GM19438 (cell line): ENCODE results near the gene ACSL4.
"Not testable (repeated sequence)": the region's sequence is repeated elsewhere in the genome, so short reads cannot be mapped to it uniquely, and the experiment has no call there.

Source experiments
- ATAC-seq: cut with Tn5 transposase; IDR thresholded peaks from one replicate; pipeline ENCODE4 v1.9.1; 2021; ENCODE audit warnings: low read depth; ENCODE audit not compliant: unreplicated experiment

The ACSL4 gene

DNA sequence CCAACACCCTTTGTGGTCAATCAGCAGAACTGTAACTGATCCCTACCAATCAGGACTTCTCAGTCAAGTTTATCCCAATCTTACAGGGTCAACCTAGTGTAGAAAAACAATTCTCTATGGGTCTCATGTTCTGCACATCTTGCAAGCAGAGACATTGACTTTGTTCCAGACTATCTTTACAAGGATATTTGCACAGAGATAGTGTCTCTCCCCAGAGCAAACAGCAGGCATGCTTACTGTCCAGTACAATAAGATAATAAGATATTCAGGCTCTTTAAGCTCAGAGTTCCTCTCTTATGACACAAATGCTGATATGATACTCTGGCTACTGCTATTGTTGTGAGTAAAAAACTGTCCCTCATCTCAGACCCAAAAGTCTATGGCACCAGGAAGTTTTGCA, 53.2 kb downstream of the ACSL4 start:
- no peak for ATAC-seq

GRCh38 chrX:109672239-109672638, 60.8 kb downstream of the ACSL4 start:
- no peak for ATAC-seq

GRCh38 chrX:109671170-109671569, 61.9 kb downstream of the ACSL4 start:
- not testable (repeated sequence) for ATAC-seq

GRCh38 chrX:109667986-109668385, 65.1 kb downstream of the ACSL4 start:
- ATAC-seq: no peak

GRCh38 chrX:109660435-109661143, 72.5 kb downstream of the ACSL4 start:
- ATAC-seq: no peak

GRCh38 chrX:109658391-109658790, 74.7 kb downstream of the ACSL4 start:
- ATAC-seq: no peak

DNA sequence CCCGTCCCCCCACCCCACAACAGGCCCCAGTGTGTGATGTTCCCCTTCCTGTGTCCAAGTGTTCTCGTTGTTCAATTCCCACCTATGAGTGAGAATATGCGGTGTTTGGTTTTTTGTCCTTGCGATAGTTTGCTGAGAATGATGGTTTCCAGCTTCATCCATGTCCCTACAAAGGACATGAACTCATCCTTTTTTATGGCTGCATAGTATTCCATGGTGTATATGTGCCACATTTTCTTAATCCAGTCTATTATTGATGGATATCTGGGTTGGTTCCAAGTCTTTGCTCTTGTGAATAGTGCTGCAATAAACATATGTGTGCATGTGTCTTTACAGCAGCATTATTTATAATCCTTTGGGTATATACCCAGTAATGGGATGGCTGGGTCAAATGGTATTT, 75.7 kb downstream of the ACSL4 start:
- not testable (repeated sequence) for ATAC-seq

DNA sequence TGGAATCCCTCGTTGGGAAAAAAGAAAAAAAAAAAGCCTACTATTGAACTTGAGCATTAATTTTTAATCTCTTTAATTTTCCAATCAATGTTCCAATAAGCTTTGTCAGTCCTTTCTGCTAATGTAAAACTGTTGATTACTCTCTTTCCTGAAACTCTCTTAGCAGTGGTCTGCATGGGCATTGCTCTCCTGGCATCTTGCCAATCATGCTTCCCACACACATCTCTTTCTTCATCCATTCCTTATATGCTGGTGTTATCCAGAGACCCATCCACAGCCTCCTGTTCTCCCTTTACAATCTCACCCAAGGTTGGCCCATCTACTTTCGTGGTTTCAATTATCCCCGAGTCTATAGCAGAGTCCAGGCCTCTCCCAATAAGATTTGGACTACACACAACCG, 76.3 kb downstream of the ACSL4 start:
- ATAC-seq: no peak

DNA sequence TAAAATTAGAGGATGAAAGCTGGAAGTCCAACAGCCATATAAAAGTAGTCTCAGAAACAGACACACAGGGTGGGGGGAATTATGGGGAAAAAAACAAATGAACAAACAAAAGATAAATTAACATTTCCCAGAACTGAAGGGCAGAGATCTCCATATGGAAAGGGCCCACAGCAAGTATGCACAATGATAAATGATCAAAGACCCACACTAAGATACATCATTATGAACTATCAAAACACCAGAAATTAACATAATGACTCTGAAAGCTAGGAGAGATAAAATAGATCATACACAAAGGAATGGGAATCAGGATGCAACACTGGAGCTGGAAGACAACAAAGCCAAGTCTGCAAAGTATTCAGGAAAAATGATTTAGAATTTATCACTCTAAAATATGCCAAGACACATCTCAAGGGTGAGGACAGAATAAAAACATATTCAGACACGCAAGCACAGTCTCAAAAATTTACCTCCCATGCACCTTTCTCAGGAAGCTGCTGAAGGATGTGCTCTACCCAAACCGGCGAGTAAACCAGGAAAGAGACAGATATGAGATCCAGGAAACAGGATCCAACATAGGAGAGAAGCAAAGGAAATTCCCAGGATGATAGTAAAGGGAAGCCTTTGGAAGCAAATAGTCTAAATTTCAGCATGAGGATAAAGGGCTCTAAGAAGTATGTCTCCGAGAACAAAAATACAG, 77.4 kb downstream of the ACSL4 start:
- no peak for ATAC-seq

- ATAC-seq: no peak
These were observed 78.4 kb downstream of the ACSL4 start for GRCh38 chrX:109654516-109655109.

- not testable (repeated sequence) for ATAC-seq
These were observed 88.4 kb downstream of the ACSL4 start for GRCh38 chrX:109644671-109645070.

DNA sequence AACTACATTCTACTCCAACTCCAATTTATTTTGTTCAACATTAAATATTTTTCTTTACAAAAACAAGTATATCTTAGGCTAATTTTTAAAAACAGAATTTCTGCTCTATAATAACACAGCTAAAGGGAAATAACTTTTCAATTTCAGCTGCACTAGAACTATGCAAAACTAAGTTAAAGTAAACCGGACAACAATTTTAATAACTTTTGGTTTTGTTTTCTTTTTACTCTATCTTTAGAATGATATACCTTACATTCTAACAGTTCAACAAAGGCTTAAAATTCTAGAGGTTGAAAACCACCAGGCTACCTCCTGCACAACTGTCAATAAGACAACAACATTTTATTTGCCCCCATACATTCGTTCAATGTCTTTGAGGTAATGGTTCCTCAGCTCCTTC, 89.4 kb downstream of the ACSL4 start:
- no peak for ATAC-seq

GRCh38 chrX:109638158-109638557, 94.9 kb downstream of the ACSL4 start:
- no peak for ATAC-seq

DNA sequence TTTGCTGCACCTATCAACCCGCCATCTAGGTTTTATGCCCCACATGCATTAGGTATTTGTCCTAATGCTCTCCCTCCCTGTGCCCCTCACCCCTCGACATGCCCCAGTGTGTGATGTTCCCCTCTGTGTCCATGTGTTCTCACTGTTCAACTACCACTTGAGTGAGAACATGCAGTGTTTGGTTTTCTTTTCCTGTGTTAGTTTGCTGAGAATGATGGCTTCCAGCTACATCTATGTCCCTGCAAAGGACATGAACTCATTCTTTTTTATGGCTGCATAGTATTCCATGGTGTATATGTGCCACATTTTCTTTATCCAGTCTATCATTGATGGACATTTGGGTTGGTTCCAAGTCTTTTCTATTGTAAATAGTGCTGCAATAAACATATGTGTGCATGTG, 95.6 kb downstream of the ACSL4 start:
- not testable (repeated sequence) for ATAC-seq

- ATAC-seq: no peak
These were observed 97.9 kb downstream of the ACSL4 start for GRCh38 chrX:109635146-109635545.

DNA sequence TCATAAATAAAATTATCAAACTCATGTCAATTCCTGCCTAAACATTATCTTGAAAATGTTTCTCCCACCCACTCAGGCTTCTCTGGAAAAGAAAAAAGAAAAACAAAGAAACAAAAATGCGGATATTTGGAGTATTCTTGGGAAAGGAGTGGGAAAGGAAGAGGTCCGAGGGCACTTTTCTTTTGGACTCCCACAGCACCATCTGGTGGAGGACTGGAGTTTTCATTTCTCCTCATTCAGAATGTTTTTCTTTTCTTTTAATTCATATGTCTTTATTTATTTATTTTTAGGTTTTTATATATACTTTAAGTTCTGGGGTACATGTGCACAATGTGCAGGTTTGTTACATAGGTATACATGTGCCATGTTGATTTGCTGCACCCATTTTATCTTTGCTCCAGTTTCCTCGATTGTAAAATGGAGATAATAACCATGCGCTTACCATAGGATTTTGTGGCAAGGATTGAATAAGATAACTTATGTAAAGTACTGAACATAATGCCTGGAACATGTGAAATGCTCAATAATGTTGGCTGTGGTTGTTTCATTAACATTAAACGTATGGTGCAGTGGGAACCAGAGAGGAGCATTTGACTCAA, 100.1 kb downstream of the ACSL4 start:
- no peak for ATAC-seq

DNA sequence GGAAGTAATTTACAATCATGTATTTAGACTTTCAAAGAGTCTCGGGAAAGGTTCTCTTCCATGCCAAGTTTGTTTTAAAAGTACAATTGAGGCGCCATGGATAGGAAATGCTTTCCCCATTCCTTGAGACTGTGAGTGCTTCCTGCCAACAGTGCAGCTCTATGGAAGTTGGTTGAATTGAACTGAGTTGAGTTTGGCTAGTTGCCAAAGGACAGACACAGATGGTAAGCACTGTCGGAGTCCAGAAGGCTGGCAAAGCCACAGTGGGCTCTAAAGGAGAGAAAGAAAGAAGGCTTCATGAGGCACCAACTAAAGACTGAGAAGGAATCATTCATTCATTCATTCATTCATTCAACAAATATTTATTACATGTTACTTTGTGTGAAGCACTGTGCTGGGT, 103.7 kb downstream of the ACSL4 start:
- no peak for ATAC-seq

DNA sequence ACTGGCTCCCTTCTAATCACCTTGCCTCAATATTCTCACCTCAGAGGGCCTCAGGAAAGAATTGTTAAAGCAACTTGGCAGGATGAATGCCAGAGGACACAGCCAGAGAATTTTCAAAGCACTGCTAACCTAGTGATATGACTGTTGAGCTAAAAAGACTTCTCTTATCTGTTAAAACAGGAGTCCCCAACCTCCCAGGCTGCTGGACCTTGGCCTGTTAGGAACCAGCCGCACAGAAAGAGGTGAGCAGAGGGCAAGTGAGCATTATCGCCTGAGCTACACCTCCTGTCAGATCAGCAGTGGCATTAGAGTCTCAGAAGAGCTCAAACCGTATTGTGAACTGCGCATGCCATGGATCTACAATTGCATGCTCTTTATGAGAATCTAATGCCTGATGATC, 106.4 kb downstream of the ACSL4 start:
- ATAC-seq: no peak

GRCh38 chrX:109624641-109625616, 108.1 kb downstream of the ACSL4 start, which contains the start of gene KCNE5:
TSS of gene KCNE5 (minus strand) at chrX:109625172. CDS start at chrX:109625020, 152 bp downstream.
- ATAC-seq: no peak

DNA sequence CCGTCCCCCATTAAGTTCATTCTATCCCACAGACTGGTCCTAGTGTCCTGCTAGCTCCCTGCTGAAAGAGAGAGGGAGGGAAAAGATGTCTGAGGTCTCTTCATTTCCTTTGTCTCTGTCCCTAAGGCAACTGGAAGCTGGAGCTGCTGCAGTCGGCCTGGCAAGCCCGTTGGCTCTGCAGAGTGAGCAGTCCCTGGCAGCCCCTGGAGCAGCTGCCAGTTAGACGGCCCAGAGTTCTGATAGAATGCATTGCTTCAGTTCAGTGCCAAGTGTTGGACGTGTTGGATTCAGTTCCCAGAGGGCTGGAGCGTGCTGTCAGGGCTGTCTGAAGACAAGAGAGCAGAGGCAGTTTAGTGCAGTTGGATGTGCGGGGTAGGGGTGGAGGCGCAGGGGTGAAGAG, 109.1 kb downstream of the ACSL4 start:
- ATAC-seq: no peak
